ENCODE data around the gene HTT. TPM values are rescaled to one million over a fixed set of nuclear protein-coding genes. Genes with fewer than 3 reads are reported as not detected.

The HTT gene
- polyA plus RNA-seq, 3 donors: 1.8 to 27.1 (median 3.0) TPM

DNA sequence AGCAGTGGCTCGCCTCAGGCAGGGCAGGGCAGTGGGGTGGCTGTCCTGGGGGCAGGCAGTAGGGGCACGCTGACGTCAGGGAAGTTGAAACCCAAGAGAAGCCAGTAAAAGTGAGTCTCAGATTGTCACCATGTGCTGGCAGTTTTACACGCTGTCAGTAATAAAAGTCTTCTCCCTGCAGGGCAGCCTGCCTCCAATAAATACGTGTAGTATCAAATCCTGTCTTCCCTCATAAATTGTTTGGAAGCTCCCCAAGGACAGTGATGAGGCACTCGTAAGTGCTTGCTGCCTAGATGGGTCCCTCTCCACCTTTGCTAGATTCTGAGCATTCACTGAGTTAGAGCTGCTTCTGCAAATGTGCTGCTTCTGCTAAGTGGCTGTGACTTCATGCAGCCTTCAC lies 113.6 kb downstream of the HTT start:
- TF ChIP-seq, protein P1, sequence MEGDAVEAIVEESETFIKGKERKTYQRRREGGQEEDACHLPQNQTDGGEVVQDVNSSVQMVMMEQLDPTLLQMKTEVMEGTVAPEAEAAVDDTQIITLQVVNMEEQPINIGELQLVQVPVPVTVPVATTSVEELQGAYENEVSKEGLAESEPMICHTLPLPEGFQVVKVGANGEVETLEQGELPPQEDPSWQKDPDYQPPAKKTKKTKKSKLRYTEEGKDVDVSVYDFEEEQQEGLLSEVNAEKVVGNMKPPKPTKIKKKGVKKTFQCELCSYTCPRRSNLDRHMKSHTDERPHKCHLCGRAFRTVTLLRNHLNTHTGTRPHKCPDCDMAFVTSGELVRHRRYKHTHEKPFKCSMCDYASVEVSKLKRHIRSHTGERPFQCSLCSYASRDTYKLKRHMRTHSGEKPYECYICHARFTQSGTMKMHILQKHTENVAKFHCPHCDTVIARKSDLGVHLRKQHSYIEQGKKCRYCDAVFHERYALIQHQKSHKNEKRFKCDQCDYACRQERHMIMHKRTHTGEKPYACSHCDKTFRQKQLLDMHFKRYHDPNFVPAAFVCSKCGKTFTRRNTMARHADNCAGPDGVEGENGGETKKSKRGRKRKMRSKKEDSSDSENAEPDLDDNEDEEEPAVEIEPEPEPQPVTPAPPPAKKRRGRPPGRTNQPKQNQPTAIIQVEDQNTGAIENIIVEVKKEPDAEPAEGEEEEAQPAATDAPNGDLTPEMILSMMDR (IDR thresholded peaks at IDR 0.05): no peak
- Histone ChIP-seq H2AFZ (ENCODE audit: insufficient read depth, low read depth, low read length, poor library complexity, severe bottlenecking) (no peak overlapping the region), H4K20me1 (ENCODE audit: insufficient read depth, low read length) (no peaks in the 10 kb centered on the region), H3K4me1 (ENCODE audit: control insufficient read depth in 1 of 2, insufficient read depth in 2 of 2, low read length in 2 of 2) (no peaks in the 10 kb centered on the region), H3K27ac (ENCODE audit: low read depth in 1 of 2, low read length in 2 of 2) (no peak overlapping the region), H3K36me3 (replicated peaks in 1 of 2; ENCODE audit: control insufficient read depth in 1 of 2, insufficient read depth in 2 of 2, low read length in 2 of 2) (peaks cover 90 to 100% of the 10 kb centered on the region in 2 donors), H3K9ac (ENCODE audit: insufficient read depth, low read length, poor library complexity, severe bottlenecking) (no peak overlapping the region), H3K4me3 (replicated peaks in 1 of 3; ENCODE audit: low read depth in 2 of 3, low read length in 3 of 3) (no peak overlapping the region), H3K27me3 (ENCODE audit: control insufficient read depth in 2 of 2, insufficient read depth in 2 of 2, low read length in 2 of 2) (no peaks in the 10 kb centered on the region), H3K9me3 (replicated peaks in 1 of 2; ENCODE audit: control insufficient read depth in 1 of 2, insufficient read depth in 1 of 2, low read length in 2 of 2) (no peaks in the 10 kb centered on the region), H3K4me2 (replicated peaks; ENCODE audit: extremely low read depth, low read length, poor library complexity, severe bottlenecking) (no peak overlapping the region), H3K79me2 (ENCODE audit: insufficient read depth, low read length) (no peaks in the 10 kb centered on the region)
- Mint-ChIP-seq H3K27me3 (ENCODE audit: low read depth in 3 of 3) (peaks cover 0 to 2% (median 0%) of the 10 kb centered on the region in 3 donors), H3K4me1 (no peaks in the 10 kb centered on the region), H3K4me3 (no peak overlapping the region), H3K36me3 (peaks cover 83 to 93% of the 10 kb centered on the region in 2 donors), H3K27ac (peak overlapping the region in 1 of 7 donors; percentile 44), H3K9me3 (no peaks in the 10 kb centered on the region)
- intact Hi-C loops (cut with micrococcal nuclease): no loop called here
- 93% methylated on average over 5 of the region's 6 CpGs for WGBS (ENCODE audit: insufficient coverage)
- DNase-seq: no peak

- Histone ChIP-seq H4K20me1 (ENCODE audit: insufficient read depth, low read length) (peaks cover 2% of the 10 kb centered on the region), H3K9ac (ENCODE audit: insufficient read depth, low read length, poor library complexity, severe bottlenecking) (no peak overlapping the region), H3K9me3 (replicated peaks in 1 of 2; ENCODE audit: control insufficient read depth in 1 of 2, insufficient read depth in 1 of 2, low read length in 2 of 2) (no peaks in the 10 kb centered on the region), H3K27ac (ENCODE audit: low read depth in 1 of 2, low read length in 2 of 2) (no peak overlapping the region), H3K79me2 (ENCODE audit: insufficient read depth, low read length) (no peaks in the 10 kb centered on the region), H2AFZ (ENCODE audit: insufficient read depth, low read depth, low read length, poor library complexity, severe bottlenecking) (no peak overlapping the region), H3K4me1 (ENCODE audit: control insufficient read depth in 1 of 2, insufficient read depth in 2 of 2, low read length in 2 of 2) (no peaks in the 10 kb centered on the region), H3K4me2 (replicated peaks; ENCODE audit: extremely low read depth, low read length, poor library complexity, severe bottlenecking) (no peak overlapping the region), H3K4me3 (replicated peaks in 1 of 3; ENCODE audit: low read depth in 2 of 3, low read length in 3 of 3) (no peak overlapping the region), H3K27me3 (ENCODE audit: control insufficient read depth in 2 of 2, insufficient read depth in 2 of 2, low read length in 2 of 2) (no peaks in the 10 kb centered on the region), H3K36me3 (replicated peaks in 1 of 2; ENCODE audit: control insufficient read depth in 1 of 2, insufficient read depth in 2 of 2, low read length in 2 of 2) (peaks cover 83 to 99% of the 10 kb centered on the region in 2 donors)
- H3K27ac Mint-ChIP-seq: no peak overlapping the region
- no peaks in the 10 kb centered on the region for H3K4me1 Mint-ChIP-seq
- H3K4me3 Mint-ChIP-seq: no peak overlapping the region
- no peak for DNase-seq
- peaks cover 0 to 3% (median 0%) of the 10 kb centered on the region in 3 donors for H3K27me3 Mint-ChIP-seq (ENCODE audit: low read depth in 3 of 3)
- peaks cover 79 to 85% of the 10 kb centered on the region in 2 donors for H3K36me3 Mint-ChIP-seq
- H3K9me3 Mint-ChIP-seq: no peaks in the 10 kb centered on the region
- intact Hi-C loops (cut with micrococcal nuclease): no loop called here
- TF ChIP-seq, protein P1 (IDR thresholded peaks at IDR 0.05): no peak
Observed at GRCh38 chr4:3189459-3189858, 115.0 kb downstream of the HTT start.
